Left forelimb (tissue), 1 donor: ENCODE measurements around the gene USP11.
A peak's percentile ranks its signal among the peaks of the same experiment; 100 is the strongest.

Experiments
- DNase-seq: peaks from one replicate; pipeline ENCODE4 v3.0.0-alpha.2; 2018; ENCODE audit warnings: low spot score

Gene USP11

DNA sequence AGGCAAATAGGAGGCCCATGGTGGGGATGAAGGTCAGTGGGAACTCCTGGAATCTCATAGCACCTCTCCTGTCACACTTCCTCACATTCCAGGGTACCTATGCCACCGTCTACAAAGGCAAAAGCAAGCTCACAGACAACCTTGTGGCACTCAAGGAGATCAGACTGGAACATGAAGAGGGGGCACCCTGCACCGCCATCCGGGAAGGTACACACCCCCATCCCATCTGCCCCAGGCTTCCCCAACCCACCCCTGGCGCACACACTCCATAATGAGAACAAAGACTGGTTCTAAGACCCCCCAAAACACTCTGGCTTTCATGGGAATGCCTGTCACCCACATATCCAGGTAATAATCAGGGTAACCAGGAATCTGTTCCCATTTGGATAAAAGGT is 7.9 kb upstream of the USP11 start:
- no peak for DNase-seq

DNA sequence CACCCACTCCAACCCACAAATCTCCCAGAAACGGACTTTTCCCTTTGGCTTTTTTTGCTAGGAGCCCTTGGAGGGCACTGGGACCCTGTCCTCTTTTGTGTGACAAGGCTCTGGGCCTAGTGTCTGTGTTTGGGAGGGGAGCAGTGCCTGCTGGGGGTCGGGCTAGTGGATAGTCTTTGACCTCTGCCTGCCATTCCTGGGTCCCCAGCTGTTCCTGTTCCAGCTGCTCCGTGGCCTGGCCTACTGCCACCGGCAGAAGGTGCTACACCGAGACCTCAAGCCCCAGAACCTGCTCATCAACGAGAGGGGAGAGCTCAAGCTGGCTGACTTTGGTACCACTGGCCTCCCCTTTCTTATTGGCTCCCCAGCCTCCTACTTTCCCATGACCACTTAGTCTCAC is 6.7 kb upstream of the USP11 start:
- no peak for DNase-seq

DNA sequence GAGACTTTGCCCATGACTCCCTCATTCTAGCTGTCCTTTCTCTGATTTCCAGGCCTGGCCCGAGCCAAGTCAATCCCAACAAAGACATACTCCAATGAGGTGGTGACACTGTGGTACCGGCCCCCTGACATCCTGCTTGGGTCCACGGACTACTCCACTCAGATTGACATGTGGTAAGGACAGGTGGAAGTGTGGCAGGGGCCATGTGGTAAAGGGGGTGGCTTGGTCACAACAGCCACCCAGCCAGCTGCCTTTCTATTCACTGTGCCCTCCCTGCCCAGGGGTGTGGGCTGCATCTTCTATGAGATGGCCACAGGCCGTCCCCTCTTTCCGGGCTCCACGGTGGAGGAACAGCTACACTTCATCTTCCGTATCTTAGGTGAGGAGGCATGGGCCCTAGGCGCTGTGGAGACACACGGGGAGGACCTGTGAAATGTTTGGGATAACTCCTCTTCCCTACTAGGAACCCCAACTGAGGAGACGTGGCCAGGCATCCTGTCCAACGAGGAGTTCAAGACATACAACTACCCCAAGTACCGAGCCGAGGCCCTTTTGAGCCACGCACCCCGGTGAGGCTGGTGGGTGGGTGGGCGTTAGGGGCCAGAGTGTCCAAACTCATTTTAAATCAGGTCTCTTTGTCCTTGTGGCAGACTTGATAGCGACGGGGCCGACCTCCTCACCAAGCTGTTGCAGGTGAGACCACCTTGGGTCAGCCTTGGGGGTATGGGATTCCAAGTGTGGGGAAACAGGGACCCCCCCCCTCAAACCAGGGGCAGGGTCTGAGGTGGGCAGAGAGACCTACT is 6.1 kb upstream of the USP11 start:
- DNase-seq, result no peak

DNA sequence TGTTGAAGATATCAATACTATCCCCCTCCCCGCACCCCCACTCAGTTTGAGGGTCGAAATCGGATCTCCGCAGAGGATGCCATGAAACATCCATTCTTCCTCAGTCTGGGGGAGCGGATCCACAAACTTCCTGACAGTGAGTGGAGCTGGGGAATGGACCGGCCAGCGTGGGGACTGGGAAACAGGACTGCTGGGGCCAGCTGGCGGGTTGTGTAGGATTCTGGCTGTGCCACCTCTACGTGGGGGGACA is 5.5 kb upstream of the USP11 start:
- no peak for DNase-seq

DNA sequence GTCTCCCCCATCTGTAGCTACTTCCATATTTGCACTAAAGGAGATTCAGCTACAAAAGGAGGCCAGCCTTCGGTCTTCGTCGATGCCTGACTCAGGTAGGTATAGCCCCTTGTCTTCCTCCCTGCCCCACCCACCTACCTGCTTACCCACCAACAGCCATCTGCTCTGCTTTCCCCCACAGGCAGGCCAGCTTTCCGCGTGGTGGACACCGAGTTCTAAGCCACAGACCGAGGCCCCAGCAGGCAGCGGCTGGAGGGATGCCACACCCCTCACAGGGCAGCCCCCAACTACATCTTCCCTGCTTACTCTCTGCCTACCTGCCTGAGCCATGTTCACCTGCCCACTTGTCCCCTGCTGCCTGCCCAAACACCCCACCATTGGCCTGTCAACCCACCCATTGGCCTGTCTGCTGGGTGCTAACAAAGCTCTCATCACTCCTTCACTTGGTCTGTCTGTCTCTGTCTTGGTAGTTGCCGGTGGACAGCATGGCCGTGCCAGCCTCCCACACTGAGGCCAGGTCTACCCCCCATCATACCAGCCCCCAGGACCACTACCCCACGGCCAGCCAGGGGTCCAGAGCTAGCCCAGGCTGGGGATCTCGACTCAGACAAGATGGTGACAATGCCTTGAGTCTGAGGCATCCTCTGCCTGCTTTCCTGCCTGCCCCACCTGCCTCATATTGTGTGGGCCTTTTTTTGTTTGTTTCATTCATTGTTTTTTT is 4.1 kb upstream of the USP11 start:
- no peak for DNase-seq

DNA sequence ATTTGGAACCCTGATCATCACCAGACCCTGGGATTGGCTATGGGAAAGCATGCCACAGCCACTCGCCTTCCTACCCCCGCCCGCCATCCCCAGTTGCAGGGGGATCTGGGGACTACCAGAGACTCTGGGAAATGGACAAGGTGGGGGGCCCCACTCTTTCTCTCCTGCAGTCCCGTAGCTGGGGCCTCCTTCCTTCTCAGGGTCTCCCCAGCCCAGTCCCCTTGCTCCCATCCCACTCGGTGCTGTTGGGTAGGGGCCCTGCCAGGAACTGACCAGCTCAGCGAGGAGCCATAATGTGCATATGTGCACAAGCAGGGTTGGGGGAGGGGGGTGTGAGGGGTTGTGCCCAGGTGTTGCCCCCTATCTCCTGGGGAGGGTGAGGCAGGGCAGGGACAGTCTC is 3.4 kb upstream of the USP11 start:
- DNase-seq, result no peak

DNA sequence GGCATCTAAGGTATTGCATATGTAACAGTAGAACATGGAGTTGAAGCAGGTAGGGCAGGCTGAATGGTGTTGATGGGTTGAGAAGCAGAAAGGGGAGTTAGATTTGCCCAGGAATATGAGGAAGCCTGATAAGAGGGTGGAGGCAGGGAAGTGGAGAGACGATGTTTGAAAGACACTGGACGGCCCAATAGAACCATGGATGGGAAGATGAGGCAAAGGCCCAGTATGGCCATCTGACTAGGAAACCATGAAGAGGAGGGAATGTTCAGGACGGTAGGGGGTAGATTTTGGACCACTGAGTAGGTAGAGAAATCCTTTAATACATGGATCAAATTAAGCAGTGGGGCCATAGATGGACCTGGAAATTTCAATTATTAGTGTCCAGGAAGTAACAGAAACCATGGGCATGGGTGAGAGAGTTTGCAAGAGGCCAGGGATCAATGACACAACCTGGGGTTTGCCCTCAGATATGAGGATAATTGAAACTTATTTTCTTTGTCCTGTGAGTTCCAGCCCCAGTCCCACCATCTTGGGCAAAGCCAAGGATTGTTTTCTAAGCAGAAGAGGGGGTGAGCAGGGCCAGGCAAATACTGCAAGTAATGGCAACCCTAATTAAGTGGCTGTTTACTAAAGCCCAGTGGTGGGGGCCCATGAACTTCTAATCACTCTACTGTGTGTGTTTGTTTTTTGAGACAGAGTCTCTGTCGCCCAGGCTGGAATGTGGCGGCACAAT is 2.5 kb upstream of the USP11 start:
- no peak for DNase-seq

DNA sequence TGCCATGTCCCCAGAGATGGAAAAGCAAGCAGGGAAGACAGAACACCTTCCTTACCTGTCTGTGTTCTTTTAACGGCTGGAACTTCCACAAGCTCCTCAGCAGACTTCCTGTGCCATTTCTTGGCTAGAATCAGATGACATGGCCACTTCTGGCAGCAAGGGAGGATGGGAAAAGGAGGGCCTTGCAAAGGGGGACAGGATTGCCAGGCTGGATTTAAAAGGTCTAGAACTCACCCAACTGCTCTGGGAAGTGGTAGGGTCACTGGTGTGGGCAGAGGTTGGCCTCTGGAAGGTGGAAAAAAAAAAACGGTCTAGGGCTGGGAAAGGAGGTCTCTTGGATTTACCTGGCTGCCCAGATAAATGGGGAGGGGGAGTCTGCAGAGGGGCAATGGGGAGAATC is 1.6 kb upstream of the USP11 start:
- no peak for DNase-seq

DNA sequence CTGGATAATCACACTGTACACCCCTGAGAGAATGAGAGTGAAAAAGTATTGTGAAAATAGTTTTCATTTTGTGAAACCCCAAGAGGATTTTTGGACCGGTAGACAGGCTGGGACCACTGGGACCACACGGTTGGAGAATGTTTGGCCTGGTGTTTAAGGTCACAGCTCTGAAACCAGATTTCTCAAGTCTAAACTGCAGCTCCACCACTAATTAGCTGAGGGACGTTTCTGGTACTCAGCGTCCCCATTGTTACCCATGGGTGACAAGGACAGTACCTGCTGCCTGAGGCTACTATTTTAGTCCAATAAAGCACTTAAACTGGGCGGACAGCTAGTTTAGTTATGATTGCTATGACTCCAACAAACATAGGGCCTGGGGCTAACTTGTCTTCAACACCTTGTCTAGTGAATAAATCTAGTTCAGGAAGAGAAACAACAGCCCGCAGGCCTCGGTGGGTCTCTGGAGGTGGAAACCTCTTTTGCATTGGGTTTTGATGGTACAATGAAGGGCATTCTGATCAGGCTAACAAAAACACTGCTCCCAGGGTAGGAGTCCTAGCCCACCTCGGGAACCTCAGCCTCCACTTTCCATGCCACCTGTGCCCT is 509 bp upstream of the USP11 start:
- no peak for DNase-seq

DNA sequence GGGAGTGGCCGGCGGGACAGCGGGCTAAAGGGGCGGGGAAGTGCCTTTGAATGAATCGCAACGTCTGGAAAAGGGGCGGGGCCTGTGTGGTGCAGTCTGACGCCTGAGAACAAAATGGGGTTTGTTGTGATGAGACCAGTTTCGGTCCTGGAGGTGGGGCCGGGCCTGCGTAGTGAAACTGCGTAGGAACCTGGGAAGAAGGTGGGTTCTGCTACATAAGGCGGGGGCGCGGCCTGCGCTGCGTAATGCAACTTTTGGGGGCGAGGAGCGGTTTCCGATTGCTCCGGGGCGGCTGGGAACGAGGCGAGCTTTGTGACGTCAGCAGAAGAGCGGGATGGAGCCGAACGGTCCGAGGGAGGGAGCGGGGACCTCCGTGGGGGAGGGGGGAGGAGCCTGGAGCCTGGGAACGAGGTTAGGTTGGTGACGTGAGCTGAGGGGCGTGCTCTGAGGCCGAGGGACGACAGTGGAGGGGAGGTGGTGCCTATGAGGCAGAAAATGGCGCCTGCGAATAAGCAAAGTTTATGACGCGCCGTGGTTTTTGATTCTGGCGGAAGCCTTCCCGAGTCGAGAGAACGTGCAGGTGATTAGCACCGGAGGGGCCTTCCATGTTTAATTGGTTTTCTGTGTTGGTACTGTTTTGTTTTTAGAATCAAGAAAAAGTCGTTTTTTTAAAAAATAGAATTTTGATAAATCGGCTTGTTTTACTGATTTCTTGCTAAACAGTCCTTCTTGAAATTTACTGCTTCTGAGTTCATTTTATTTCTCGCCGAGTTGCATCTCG is 714 bp downstream of the USP11 start:
- DNase-seq, result peak; percentile 95

DNA sequence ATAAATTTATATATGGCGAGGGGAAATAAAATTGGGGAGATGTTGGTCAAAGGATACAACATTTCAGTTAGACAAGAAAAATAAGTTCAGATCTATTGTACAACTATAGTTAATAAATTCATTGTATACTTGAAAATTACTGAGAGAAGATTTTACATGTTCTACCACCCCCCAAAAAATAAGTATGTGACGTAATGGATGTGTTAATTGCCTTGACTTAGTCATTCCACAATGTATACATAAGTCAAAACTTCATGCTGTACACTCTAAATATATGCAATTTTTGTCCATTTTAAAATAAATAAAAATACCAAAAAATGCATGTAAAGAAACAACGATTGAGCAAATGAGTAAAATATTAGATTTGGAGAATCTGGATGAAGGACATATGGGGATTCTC is 1.8 kb downstream of the USP11 start:
- no peak for DNase-seq

DNA sequence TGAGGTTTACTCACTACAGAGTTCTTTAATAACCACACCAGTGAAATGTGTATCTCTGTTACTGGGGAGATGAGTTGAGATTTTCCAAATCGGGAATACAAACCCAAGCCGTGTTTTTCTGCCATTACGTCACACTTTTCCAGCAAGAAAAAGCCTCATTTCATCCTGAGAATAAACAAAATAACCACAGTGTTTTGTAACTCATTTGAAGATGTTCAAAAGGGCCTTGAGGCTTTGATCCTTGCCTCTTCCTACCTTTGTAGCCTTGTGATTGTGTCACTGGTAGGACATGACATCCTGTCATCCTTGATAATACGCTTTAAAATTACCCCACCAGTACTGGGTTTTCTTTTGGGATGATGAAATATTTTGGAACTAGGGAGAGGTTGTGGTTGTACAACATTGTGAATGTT is 2.9 kb downstream of the USP11 start:
- no peak for DNase-seq

DNA sequence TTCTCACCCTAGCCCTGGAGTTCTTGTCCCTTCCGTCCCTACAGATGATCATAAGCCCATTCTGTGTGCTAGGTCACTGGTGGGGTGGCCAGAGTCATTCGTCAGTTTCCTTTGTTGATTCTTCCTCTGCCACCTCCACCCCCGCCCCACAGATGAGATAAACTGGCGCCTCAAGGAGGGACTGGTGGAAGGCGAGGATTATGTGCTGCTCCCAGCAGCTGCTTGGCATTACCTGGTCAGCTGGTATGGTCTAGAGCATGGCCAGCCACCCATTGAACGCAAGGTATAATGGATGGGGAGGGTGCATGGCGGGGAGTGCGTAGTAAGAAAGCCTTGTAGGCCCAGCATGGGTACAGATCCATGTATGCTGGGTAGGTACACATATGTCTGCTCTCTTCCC is 6.4 kb downstream of the USP11 start:
- no peak for DNase-seq

DNA sequence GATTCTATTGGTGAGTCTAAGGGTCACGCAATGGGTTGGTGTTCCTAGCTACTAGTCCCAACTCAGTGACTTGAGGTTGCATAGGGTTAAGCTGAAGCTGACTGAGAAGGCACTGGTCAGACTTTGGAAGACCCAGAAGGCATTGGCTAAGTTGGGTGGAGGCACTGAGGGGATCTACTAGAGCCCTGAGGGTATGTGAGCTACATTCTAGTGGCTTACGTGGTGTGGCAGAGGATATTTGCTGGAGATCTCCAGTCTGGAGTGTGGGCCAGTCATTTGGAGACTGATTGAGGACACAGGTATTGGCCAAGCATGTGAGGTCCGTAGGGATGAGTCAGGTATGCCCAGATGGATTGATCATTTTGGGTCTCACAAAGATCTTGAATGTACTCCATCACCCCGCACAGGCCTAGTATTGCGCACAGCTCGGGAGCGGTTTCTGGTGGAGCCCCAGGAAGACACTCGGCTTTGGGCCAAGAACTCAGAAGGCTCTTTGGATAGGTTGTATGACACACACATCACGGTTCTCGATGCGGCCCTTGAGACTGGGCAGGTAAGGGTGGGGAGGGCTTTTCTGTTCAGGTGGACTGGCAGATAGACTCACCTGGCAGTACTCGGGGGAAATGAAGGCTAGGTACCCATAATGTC is 7.2 kb downstream of the USP11 start:
- no peak for DNase-seq

DNA sequence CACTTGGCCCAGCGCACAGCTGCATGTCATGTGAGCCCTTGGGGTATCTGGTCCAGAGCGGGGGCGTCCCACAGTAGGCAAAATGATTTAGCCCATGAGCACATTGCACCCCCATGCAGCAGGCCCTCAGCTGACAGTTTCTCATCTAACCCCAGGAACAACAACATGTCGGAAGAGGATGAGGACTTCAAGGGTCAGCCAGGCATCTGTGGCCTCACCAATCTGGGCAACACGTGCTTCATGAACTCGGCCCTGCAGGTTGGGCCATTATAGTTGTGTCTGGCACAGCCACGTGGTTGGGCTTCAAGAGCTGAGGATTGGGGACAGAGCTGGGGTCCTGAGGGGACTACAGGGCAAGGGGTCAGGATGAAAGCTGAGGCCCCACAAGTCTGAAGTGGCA is 7.8 kb downstream of the USP11 start:
- no peak for DNase-seq

DNA sequence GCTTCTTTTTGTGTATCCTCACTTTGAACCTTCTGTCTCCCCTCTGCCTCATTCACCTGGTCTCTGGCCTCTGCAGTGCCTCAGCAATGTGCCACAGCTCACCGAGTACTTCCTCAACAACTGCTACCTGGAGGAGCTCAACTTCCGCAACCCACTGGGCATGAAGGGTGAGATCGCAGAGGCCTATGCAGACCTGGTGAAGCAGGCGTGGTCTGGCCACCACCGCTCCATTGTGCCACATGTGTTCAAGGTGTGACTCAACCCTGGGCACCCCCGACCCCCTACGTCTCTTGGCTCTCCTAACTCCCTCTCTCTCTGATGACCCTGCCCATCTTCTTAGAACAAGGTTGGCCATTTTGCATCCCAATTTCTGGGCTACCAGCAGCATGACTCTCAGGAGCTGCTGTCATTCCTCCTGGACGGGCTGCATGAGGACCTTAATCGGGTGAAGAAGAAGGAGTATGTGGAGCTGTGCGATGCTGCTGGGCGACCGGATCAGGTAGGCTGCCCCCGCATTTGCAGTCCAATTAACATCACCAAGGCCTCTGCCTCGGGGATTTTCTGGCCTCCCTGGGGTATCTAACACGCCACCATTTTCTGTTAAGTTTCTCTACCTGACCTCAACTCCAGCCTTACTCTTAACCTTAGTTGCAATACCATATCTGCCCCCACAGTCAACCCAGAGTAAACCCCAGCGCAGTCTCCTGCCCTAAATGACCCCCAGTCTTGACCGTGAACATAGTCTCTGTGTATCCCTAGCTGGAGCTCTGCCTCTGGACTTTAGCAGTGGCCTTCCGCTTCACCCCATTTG is 8.6 kb downstream of the USP11 start:
- DNase-seq, result no peak

DNA sequence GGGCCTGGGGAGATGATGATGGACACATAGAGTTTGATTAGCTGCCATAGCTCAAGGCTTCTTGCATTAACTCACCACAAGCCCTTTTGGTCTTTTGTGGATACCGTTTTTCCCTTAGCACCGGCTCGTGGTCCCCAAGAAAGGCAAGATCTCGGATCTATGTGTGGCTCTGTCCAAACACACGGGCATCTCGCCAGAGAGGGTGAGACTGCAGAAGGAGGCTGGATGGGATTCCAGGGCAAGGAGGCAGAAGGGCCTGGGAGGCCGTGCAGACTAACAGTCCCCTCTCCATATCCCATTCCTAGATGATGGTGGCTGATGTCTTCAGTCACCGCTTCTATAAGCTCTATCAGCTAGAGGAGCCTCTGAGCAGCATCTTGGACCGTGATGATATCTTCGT is 9.5 kb downstream of the USP11 start:
- no peak for DNase-seq

DNA sequence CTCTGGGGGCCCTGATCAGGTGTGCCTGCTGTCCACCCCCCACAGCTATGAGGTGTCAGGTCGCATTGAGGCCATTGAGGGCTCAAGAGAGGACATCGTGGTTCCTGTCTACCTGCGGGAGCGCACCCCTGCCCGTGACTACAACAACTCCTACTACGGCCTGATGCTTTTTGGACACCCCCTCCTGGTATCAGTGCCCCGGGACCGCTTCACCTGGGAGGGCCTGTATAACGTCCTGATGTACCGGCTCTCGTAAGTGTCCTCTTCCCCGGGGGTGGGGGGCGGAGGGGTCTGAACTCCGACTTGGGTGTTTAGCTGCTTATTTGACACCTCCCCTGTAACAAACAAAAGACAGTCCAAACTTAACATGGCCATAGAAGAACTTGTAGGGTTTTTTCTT is 10.5 kb downstream of the USP11 start:
- DNase-seq, result no peak

DNA sequence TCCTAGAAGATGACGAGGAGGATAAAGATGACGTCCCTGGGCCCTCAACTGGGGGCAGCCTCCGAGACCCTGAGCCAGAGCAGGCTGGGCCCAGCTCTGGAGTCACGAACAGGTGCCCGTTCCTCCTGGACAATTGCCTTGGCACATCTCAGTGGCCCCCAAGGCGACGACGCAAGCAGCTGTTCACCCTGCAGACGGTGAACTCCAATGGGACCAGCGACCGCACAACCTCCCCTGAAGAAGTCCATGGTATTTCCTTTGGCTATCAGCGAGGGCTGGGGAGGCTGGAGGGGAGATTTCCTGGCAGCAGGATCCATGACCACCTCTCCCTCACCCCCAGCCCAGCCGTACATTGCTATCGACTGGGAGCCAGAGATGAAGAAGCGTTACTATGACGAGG is 11.9 kb downstream of the USP11 start:
- no peak for DNase-seq

DNA sequence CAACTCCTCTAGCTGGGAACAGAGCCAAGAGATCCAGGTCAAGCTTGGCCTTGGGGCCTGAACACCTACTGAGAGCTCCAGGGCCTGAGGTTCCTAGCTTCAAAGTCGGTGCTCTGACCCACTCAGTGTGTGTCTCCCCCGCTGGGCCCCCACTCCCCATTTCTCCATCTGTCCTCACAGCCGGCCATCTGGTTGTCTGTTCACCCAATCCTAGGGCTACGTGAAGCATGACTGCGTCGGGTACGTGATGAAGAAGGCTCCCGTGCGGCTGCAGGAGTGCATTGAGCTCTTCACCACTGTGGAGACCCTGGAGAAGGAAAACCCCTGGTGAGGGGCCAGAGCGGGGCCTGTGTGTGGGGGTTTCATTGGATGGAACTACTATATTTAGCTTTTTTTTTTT is 12.3 kb downstream of the USP11 start:
- DNase-seq, result no peak
